H1 (cell line): ENCODE data around the gene PHF8. TPM values are rescaled to one million over a fixed set of nuclear protein-coding genes. Genes with fewer than 3 reads are reported as not detected.

Experiments used
- CTCF ChIA-PET: fragments of 300-600 bp; sonication (Branson Sonifier 250); formaldehyde crosslinking; loops from one replicate; lab custom pipeline; 2021; ENCODE audit not compliant: partially characterized antibody; lab: Charles Lee
- POLR2A ChIA-PET: fragments of 300-600 bp; sonication (Branson Sonifier 250); formaldehyde crosslinking; loops from one replicate; lab custom pipeline; 2021; ENCODE audit warnings: inconsistent platforms; ENCODE audit not compliant: partially characterized antibody; lab: Charles Lee
- DNase-seq, 2 experiments: peaks; one replicate each; pipeline versions ENCODE4 v3.0.0 to v3.0.0-alpha.2; 2010 to 2022; ENCODE audit warnings: low spot score in 2 of 2, low read depth in 1 of 2, mixed read lengths in 1 of 2
- FAIRE-seq: peaks from 2 replicates; lab custom pipeline; 2011; peaks lifted over from hg19 to GRCh38; lab: Jason Lieb, UNC
- H2AFZ ChIP-seq: 2 replicates; pipeline ENCODE4 v1.8.1; 2012; ENCODE audit warnings: low read length, inconsistent platforms
- H2AK5ac ChIP-seq: 2 replicates; pipeline ENCODE4 v1.6.1; 2013; ENCODE audit warnings: low read depth, low read length
- H2BK120ac ChIP-seq: replicated peaks from 2 replicates; pipeline ENCODE3; 2013; ENCODE audit warnings: low read depth, low read length, inconsistent platforms
- H2BK12ac ChIP-seq: 2 replicates; pipeline ENCODE4 v1.6.1; 2013; ENCODE audit warnings: low read depth, low read length
- H2BK15ac ChIP-seq: 2 replicates; pipeline ENCODE4 v1.6.1; 2013; ENCODE audit warnings: low read length
- H2BK20ac ChIP-seq: 2 replicates; pipeline ENCODE4 v1.6.1; 2013; ENCODE audit warnings: low read length
- H2BK5ac ChIP-seq: 2 replicates; pipeline ENCODE4 v1.6.1; 2013; ENCODE audit warnings: low read depth, low read length
- H3K14ac ChIP-seq: 2 replicates; pipeline ENCODE4 v1.6.1; 2013; ENCODE audit warnings: inconsistent platforms; ENCODE audit not compliant: insufficient read length
- H3K18ac ChIP-seq: 2 replicates; pipeline ENCODE4 v1.6.1; 2013; ENCODE audit warnings: low read length; ENCODE audit errors: extremely low read depth
- H3K23ac ChIP-seq: 2 replicates; pipeline ENCODE4 v1.6.1; 2013; ENCODE audit warnings: inconsistent platforms; ENCODE audit not compliant: insufficient read length
- H3K23me2 ChIP-seq: 2 replicates; pipeline ENCODE4 v1.6.1; 2013; ENCODE audit warnings: low read depth, low read length
- H3K27ac ChIP-seq: 2 replicates; pipeline ENCODE4 v1.6.1; 2011; ENCODE audit warnings: low read depth, low read length, inconsistent platforms
- H3K27me3 ChIP-seq, 4 experiments: replicated peaks in 1 of 4; 1 replicate in 1 of 4; 2 replicates in 3 of 4; pipeline versions ENCODE4 v1.6.1 to v1.8.1; 2011 to 2013; ENCODE audit warnings: low read length in 3 of 4, mild to moderate bottlenecking in 3 of 4, inconsistent platforms in 2 of 4, mixed read lengths in 2 of 4, moderate library complexity in 1 of 4; ENCODE audit not compliant: control insufficient read depth in 3 of 4, insufficient read depth in 3 of 4; ENCODE audit errors: extremely low read depth in 1 of 4
- H3K36me3 ChIP-seq, 4 experiments: 2 replicates each; pipeline versions ENCODE4 v1.6.1 to v1.8.1; 2011 to 2013; ENCODE audit warnings: mild to moderate bottlenecking in 4 of 4, low read length in 3 of 4, moderate library complexity in 2 of 4, control low read depth in 1 of 4, inconsistent platforms in 1 of 4; ENCODE audit not compliant: insufficient read depth in 4 of 4, control insufficient read depth in 2 of 4
- H3K4ac ChIP-seq: replicated peaks from 2 replicates; pipeline ENCODE3; 2013; ENCODE audit warnings: low read length, low read depth, mixed read lengths, inconsistent platforms; ENCODE audit not compliant: insufficient read length
- H3K4me1 ChIP-seq, 4 experiments: replicated peaks in 1 of 4; 1 replicate in 1 of 4; 2 replicates in 3 of 4; pipeline versions ENCODE4 v1.6.1 to v1.8.1; 2011 to 2013; ENCODE audit warnings: low read length in 3 of 4, inconsistent platforms in 2 of 4, mixed read lengths in 1 of 4; ENCODE audit not compliant: insufficient read depth in 4 of 4, control insufficient read depth in 3 of 4
- H3K4me2 ChIP-seq, 2 experiments: 2 replicates each; pipeline versions ENCODE4 v1.6.1 to v1.8.1; 2011 to 2013; ENCODE audit warnings: low read depth in 2 of 2, low read length in 2 of 2, control low read depth in 1 of 2, inconsistent platforms in 1 of 2, mild to moderate bottlenecking in 1 of 2; ENCODE audit not compliant: insufficient read depth in 1 of 2
- H3K4me3 ChIP-seq, 4 experiments: fragments of 200-600, 300-600 bp in 1 of 4; sonication (generic), shearing (Covaris generic), sonication (Bioruptor Twin) in 1 of 4; 2 replicates each; pipeline versions ENCODE4 v1.5.1 to v1.8.1; 2011 to 2016; ENCODE audit warnings: low read length in 4 of 4, low read depth in 3 of 4, control low read depth in 2 of 4, inconsistent platforms in 2 of 4, mild to moderate bottlenecking in 2 of 4, mixed read lengths in 1 of 4, moderate library complexity in 1 of 4; ENCODE audit not compliant: insufficient read depth in 2 of 4; ENCODE audit errors: extremely low read depth in 1 of 4
- H3K56ac ChIP-seq: replicated peaks from 2 replicates; pipeline ENCODE3; 2013; ENCODE audit warnings: low read depth, mild to moderate bottlenecking, mixed read lengths, low read length, inconsistent platforms; ENCODE audit not compliant: insufficient read length
- H3K79me1 ChIP-seq: 2 replicates; pipeline ENCODE4 v1.6.1; 2013; ENCODE audit warnings: low read depth, low read length, control low read depth
- H3K79me2 ChIP-seq, 2 experiments: 2 replicates each; pipeline versions ENCODE4 v1.6.1 to v1.8.1; 2012 to 2013; ENCODE audit warnings: low read length in 2 of 2, mild to moderate bottlenecking in 2 of 2, inconsistent platforms in 1 of 2; ENCODE audit not compliant: insufficient read depth in 2 of 2, control insufficient read depth in 1 of 2
- H3K9ac ChIP-seq, 4 experiments: replicated peaks in 1 of 4; 1 replicate in 1 of 4; 2 replicates in 3 of 4; pipeline versions ENCODE4 v1.6.1 to v1.8.1; 2011 to 2013; ENCODE audit warnings: low read depth in 3 of 4, low read length in 3 of 4, control low read depth in 2 of 4, mild to moderate bottlenecking in 2 of 4, moderate library complexity in 2 of 4, inconsistent platforms in 1 of 4; ENCODE audit errors: extremely low read depth in 1 of 4
- H3K9me3 ChIP-seq, 2 experiments: 2 replicates each; pipeline versions ENCODE4 v1.6.1 to v1.8.1; 2012 to 2013; ENCODE audit warnings: mild to moderate bottlenecking in 2 of 2, moderate library complexity in 2 of 2, control low read depth in 1 of 2, inconsistent platforms in 1 of 2, low read depth in 1 of 2, low read length in 1 of 2, mixed read lengths in 1 of 2; ENCODE audit not compliant: insufficient read depth in 2 of 2
- H4K20me1 ChIP-seq, 2 experiments: replicated peaks in 1 of 2; 2 replicates each; pipeline versions ENCODE3 to v1.8.1; 2011 to 2013; ENCODE audit warnings: inconsistent platforms in 2 of 2, low read length in 2 of 2, mild to moderate bottlenecking in 1 of 2; ENCODE audit not compliant: insufficient read depth in 2 of 2, control insufficient read depth in 1 of 2
- H4K5ac ChIP-seq: 2 replicates; pipeline ENCODE4 v1.6.1; 2013; ENCODE audit warnings: low read length, low read depth, mixed read lengths, inconsistent platforms; ENCODE audit not compliant: insufficient read length
- H4K8ac ChIP-seq: 2 replicates; pipeline ENCODE4 v1.8.0; 2013; ENCODE audit warnings: mild to moderate bottlenecking, moderate library complexity, low read length, inconsistent platforms; ENCODE audit not compliant: insufficient read depth; ENCODE audit errors: extremely low read depth
- H4K91ac ChIP-seq: replicated peaks from 2 replicates; pipeline ENCODE3; 2013; ENCODE audit warnings: low read length, mixed read lengths, inconsistent platforms; ENCODE audit not compliant: insufficient read length
- CREB1 ChIP-seq: IDR thresholded peaks from 2 replicates; pipeline ENCODE4 v1.6.1; 2012; ENCODE audit warnings: inconsistent platforms
- WGBS, 2 experiments: shearing (Covaris generic) in 1 of 2; methylation state at CpG; one replicate each; pipeline versions ENCODE4 v1.1.6 to v1.1.7; 2013 to 2015; ENCODE audit warnings: low lambda C conversion rate in 2 of 2, mixed read lengths in 2 of 2, inconsistent platforms in 1 of 2, low coverage in 1 of 2, missing lambda C conversion rate in 1 of 2; ENCODE audit not compliant: insufficient replicate concordance in 2 of 2, insufficient coverage in 1 of 2, insufficient read length in 1 of 2; ENCODE audit errors: extremely low coverage in 1 of 2, missing lambda C conversion rate in 1 of 2; 5-methylcytosine and 5-hydroxymethylcytosine counted together
- polyA plus RNA-seq, 7 experiments: library from polyadenylated mRNA; depleted of rRNA in 3 of 7; stranded (reverse) in 5 of 7; unstranded in 2 of 7; fragments of >200 nt in 5 of 7; fragments of 200-250 nt in 2 of 7; gene quantifications; 1 replicate in 5 of 7; 2 replicates in 1 of 7; 4 replicates in 1 of 7; pipeline versions ENCODE4 v1.2.1 to v1.2.3, GENCODE V29; 2011 to 2013; ENCODE audit warnings: missing spikeins in 2 of 7, mixed read lengths in 2 of 7
- total RNA-seq: library from RNA; stranded (reverse); fragmentation: NEBNext Ultra II Directional; extraction: Animal tissue kit (Norgen Biotek cat#: 25700); gene quantifications from 2 replicates; pipeline ENCODE4 v1.2.1, GENCODE V29; 2021

The PHF8 gene
- total and polyA plus RNA-seq, 2 of the 8 experiments (the other 6 are each of a cell fraction or from before 2014, with no cell fraction given) = 14.6 to 27.6 TPM

- 88% methylated on average over 10 of the region's 12 CpGs; no CpG with 5 or more reads in 1 of the 2 experiments for WGBS, 2 experiments
- Histone ChIP-seq H2BK20ac (no peak overlapping the region), H4K20me1 (no peaks in the 10 kb centered on the region), H3K23ac (no peak overlapping the region), H3K4me3 (peak overlapping the region in 1 of 4 experiments; percentile 85; a peak in 1 of 8 replicates), H3K79me2 (no peaks in the 10 kb centered on the region), H3K14ac (no peak overlapping the region), H3K4me1 (peaks cover 1 to 7% (median 4%) of the 10 kb centered on the region in 4 experiments; a peak in 3 of 7 replicates), H2AFZ (no peak overlapping the region), H4K8ac (no peak overlapping the region), H2BK12ac (no peak overlapping the region), H3K9ac (no peak overlapping the region), H3K79me1 (no peaks in the 10 kb centered on the region), H2AK5ac (no peak overlapping the region), H3K23me2 (peaks cover 7% of the 10 kb centered on the region), H4K5ac (peak overlapping the region; percentile 60), H3K4ac (no peak overlapping the region), H2BK15ac (0 out of 2 replicates have a peak overlapping the region, but pooled peaks have one; percentile 18), H2BK120ac (no peak overlapping the region), H3K56ac (no peak overlapping the region), H2BK5ac (no peak overlapping the region), H3K9me3 (no peaks in the 10 kb centered on the region), H3K27me3 (no peaks in the 10 kb centered on the region), H4K91ac (no peak overlapping the region), H3K27ac (peak overlapping the region; percentile 91; the same call in 1 of the 2 replicates), H3K36me3 (peaks cover 0 to 10% (median 3%) of the 10 kb centered on the region in 4 experiments; a peak in 6 of 8 replicates), H3K4me2 (peak overlapping the region; percentile 70 to 88; a peak in 2 of 4 replicates), H3K18ac (no peak overlapping the region)
- no peak for DNase-seq
- ChIA-PET CTCF (interaction anchor here (0.6 to 0.7 kb wide), 2 partner anchors 12 to 376 kb away, joined by 3 read pairs; no protein-coding TSS in a partner anchor), POLR2A (interaction anchor here (1.0 to 1.7 kb wide), 2 partner anchors 42 to 741 kb away, joined by 3 to 4 read pairs; no protein-coding TSS in a partner anchor)
- no peak for FAIRE-seq
- no peak for TF ChIP-seq CREB1
Measured at GRCh38 chrX:54045563-54046228, 1.4 kb upstream of the PHF8 start.
